AG08396 (cell line): ENCODE results near the gene TANC1.
A peak's percentile ranks its signal among the peaks of the same experiment; 100 is the strongest.

Experiments
- DNase-seq: peaks from one replicate; pipeline ENCODE4 v3.0.0; 2012; ENCODE audit warnings: low spot score, mixed read lengths

Gene TANC1

DNA sequence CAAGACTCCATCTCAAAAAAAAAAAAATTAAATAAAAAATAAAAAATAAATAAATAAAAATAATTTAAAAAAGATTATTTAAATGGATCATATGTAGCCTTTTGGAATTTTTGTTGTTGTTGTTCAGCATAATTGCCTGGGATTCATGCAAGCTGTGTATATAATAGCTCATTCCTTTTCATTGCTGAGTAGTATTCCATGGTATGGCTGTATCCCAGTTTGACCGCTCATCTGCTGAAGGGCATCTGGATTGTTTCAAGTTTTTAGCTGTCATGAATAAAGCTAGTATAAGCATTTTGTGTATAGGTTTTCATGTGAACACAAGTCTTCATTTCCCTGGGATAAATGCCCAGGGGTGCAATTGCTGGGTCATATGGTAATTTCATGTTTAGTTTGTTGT, 6.4 kb upstream of the TANC1 start:
- DNase-seq: no peak

DNA sequence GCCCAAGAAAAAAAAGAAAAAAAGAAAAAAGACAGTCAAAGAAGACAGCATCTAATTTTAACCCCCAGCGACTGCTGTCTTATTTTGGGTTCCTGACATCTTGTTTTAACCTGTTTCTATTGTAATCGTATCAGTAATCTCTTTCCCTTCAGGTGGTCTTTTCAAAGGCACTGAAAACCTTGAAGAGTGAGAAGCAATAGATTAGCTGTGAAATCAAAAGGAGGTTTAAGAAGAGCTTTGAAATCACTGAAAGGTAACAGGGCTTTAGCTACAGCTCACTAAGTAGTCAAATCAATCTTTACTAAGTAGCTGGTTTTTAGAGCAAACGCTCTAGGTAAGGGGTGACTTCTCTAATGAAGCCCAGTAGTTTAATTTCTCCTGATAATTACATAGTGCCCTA, 5.4 kb upstream of the TANC1 start:
- no peak for DNase-seq

- DNase-seq: no peak
Observed at GRCh38 chr2:158965107-158965506, 3.3 kb upstream of the TANC1 start.

GRCh38 chr2:158965641-158966040, 2.8 kb upstream of the TANC1 start:
- DNase-seq: no peak

DNA sequence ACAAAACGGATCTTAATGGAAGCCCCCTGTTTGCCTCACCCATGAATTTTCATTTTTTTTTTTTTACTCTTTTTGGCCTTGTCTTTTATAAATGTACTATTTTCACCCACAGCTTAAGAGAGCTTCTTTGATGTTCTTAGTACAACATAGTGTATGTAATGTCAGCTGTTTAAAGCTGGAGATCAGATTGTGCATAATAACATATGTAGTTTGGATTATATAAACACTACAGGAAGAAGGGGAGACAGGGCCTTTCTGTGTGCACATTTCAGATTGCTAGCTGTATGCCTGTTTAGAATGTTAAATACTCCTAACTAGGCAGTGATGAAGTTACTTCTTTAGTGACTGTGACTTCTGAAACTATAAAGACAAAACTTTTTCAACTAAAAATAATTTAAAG, 2.1 kb upstream of the TANC1 start:
- DNase-seq: no peak

GRCh38 chr2:158967114-158967730, 1.2 kb upstream of the TANC1 start:
- DNase-seq: peak; percentile 36

GRCh38 chr2:158967731-158968395, 577 bp upstream of the TANC1 start:
- peak; percentile 43 for DNase-seq

- DNase-seq: peak; percentile 20
Observed at GRCh38 chr2:158969162-158969714, 798 bp downstream of the TANC1 start.

DNA sequence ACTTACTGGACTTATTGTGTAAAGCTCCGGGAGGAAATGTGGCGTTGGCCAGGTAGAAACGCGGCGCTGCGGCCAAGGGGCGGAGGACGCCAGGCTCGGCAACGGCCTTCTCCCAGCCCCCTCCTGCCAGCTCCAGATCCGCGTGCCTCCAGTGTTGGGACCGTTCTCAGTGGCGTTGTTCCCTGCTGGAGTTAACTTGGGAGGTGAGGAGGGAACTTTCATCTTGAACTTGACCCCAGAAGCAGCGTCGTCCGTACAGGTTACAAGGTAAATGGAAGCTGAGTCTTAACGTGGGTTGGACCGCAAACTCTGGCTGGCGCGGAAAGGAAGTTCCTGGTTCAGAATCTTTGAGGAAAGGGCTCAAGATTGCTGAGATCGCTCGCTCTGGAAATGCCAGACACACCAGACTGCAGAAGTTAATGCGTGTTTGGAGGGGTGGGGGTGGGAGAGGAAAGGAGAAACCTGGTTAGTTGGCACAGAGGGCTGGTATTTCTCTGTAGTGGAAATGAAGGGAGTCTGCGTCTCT, 1.3 kb downstream of the TANC1 start:
- DNase-seq: peak; percentile 25

DNA sequence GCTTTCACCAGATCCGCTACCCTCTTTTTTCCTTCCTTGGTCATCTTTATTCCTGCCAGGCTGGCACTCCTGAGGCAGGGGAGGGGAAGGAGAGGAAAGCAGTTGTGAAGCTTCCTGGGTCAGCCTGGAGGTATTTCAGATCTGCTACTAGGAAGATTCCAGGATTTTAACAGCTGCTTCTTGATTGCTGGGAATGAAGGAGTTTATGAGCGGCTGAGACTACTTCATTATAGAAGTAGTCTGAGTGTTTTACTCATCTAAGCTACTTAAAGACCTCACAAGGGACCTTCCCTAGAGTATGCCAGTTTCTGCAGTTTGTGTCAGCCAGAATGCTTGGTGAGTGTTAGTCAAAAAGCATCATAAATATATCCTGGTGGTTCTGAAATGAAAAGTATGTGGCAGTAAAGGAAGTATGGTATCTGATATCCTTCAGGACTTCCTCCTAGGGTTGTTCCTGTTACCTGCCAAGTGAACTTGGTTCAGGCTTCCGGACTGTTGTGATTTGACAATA, 1.9 kb downstream of the TANC1 start:
- peak; percentile 29 for DNase-seq

DNA sequence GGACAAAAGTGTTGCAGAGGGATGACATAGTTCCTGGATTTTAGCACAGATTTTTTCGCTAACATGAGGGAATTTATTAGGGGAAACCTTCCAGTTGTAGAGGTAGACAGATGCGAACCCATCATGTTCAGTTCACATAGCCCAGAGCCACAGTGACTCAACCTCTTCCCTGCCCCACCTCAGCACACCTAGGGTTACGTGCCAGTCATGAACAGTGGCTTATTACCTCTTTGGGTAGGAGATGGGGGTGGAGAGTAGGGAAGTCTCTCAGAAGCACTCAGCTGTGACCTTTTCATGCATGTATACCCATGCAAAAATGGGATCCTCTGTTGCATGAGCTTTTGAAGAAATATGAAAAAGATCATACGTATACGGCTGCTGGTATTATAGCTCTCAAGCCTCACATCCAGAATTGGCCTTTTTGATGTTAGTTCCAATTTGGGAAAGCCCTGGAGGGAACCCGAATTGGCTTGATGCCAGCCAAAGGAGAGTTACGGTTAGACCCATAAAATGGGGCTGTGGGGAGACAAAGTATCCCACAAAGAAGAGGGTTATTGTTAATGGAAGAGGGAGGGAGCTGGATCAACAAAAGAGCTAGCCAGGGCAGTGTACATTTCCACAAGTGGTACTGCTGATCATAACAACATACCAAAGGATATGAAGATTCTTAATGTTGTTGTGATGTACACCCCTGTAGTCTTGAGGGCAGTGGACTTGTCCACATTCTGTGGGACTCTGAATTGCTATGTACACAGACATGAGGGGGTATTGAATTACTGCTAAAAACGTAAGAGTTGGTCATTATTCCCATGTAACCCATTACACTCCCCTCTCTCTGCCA, 4.9 kb downstream of the TANC1 start:
- peak; percentile 24 for DNase-seq

- DNase-seq: no peak
Observed at GRCh38 chr2:158975271-158975921, 7.0 kb downstream of the TANC1 start.

DNA sequence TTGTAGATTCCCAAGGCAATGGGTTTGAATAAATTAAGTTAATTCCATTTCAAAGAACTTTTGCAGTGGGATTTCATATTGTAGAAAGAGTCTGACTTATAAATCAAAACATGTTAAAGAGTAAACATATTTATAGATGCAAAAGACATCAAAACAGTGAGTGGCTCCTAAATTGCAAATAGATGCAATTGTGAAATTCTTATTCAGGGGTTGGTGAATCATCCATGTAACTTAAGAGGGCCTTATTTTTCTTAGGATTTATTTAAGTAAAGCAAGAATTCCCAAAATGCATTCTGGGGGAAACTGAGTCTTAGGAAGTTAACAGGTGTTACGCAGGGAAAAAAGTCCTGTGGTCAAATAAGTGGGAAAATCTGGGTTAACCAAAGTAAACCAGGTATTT, 11.3 kb downstream of the TANC1 start:
- DNase-seq: no peak

DNA sequence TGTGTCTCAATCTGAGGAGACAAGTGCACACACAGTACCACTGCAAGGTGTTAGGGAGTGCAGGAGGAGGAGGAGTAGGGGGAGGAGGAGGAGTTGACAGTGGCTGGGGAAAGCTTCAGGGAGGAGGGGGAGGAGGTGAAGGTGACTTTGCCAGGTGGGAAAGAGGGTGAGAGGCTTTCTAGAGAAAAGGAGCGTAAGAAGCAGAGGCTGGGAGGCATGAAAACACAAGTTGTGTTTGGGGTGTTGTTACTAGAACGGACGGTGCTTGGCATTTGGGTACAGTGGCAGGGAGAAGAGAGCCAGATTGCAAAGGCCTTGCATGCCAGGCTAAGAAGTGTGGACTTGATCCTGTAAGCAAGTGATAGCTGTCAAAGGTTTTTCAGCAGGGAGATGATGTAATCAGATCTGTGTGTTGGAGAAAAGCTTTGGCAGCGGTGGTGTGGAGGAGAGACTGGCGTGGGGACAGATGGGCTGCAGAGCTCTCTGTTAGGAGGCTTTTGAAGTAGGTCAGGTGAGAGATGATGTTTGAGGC, 16.2 kb downstream of the TANC1 start:
- no peak for DNase-seq

DNA sequence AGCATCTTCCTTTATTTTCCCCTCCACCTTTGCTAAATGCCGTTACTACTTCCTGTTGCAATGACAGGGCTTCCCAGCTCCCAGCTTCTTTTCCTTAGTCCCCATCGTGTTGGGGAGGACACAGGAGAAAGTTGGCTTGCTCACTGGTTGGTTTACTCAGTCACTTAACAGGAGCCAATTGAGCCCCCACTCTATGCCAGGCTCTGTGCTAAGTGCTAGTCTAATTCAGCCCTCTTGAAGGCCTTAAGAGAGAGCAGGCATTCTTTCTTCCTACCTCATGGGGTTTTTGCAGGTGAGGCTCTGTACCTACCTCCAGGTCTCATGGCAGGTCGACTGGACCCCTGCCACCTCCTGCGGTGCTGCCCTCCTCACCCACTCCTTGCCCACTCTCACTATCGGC, 20.1 kb downstream of the TANC1 start:
- no peak for DNase-seq

GRCh38 chr2:158989165-158989564, 20.7 kb downstream of the TANC1 start:
- DNase-seq: no peak

GRCh38 chr2:158990397-158991214, 22.2 kb downstream of the TANC1 start:
- DNase-seq: peak; percentile 85

GRCh38 chr2:158993030-158993429, 24.6 kb downstream of the TANC1 start:
- no peak for DNase-seq

- no peak for DNase-seq
Observed at GRCh38 chr2:158993721-158994587, 25.5 kb downstream of the TANC1 start.
